Spleen (tissue), 11 donors: ENCODE measurements around the gene MBD1. TPM values are rescaled to one million over a fixed set of nuclear protein-coding genes. Genes with fewer than 3 reads are reported as not detected.

Experiments used
- DNase-seq: peaks from one replicate; pipeline ENCODE4 v3.0.0-alpha.2; 2020
- H3K27ac ChIP-seq, 8 donors: fragments of 200-600 bp; sonication (generic) in 7 of 8; 1 replicate in 4 of 8; 2 replicates in 4 of 8; pipeline versions ENCODE4 v1.5.0 to v1.8.0; 2016 to 2021; ENCODE audit warnings: inconsistent platforms in 4 of 8, mild to moderate bottlenecking in 4 of 8, moderate library complexity in 1 of 8
- H3K27me3 ChIP-seq, 7 donors: fragments of 200-600 bp; sonication (generic) in 6 of 7; replicated peaks in 1 of 7; 1 replicate in 4 of 7; 2 replicates in 3 of 7; pipeline versions ENCODE4 v1.5.0 to v1.8.0; 2016 to 2021; ENCODE audit warnings: inconsistent platforms in 3 of 7, mild to moderate bottlenecking in 1 of 7
- H3K36me3 ChIP-seq, 6 donors: fragments of 200-600 bp; sonication (generic) in 5 of 6; 1 replicate in 4 of 6; 2 replicates in 2 of 6; pipeline versions ENCODE4 v1.5.0 to v1.8.0; 2016 to 2021; ENCODE audit warnings: inconsistent platforms in 2 of 6
- H3K4me1 ChIP-seq, 6 donors: fragments of 200-600 bp; sonication (generic) in 5 of 6; 1 replicate in 3 of 6; 2 replicates in 3 of 6; pipeline versions ENCODE4 v1.5.0 to v1.8.0; 2016 to 2021; ENCODE audit warnings: inconsistent platforms in 3 of 6
- H3K4me3 ChIP-seq, 8 donors: fragments of 200-600 bp; sonication (generic) in 7 of 8; 1 replicate in 4 of 8; 2 replicates in 4 of 8; pipeline versions ENCODE4 v1.5.0 to v1.8.0; 2016 to 2021; ENCODE audit warnings: inconsistent platforms in 4 of 8, mild to moderate bottlenecking in 4 of 8, moderate library complexity in 2 of 8
- H3K9me3 ChIP-seq, 8 donors: fragments of 200-600 bp; sonication (generic) in 7 of 8; 1 replicate in 4 of 8; 2 replicates in 4 of 8; pipeline versions ENCODE4 v1.5.0 to v1.8.0; 2016 to 2021; ENCODE audit warnings: inconsistent platforms in 4 of 8
- POLR2A ChIP-seq, 3 donors: fragments of 450-650 bp; IDR thresholded peaks; one replicate each; pipeline ENCODE4 v1.5.1; 2017; ENCODE audit warnings: antibody characterized with exemption in 3 of 3, mild to moderate bottlenecking in 1 of 3
- POLR2AphosphoS5 ChIP-seq, 3 donors: sonication (generic); formaldehyde crosslinking; IDR thresholded peaks; one replicate each; pipeline ENCODE4 v1.5.1; 2017; ENCODE audit warnings: antibody characterized with exemption in 3 of 3
- WGBS, 5 donors: extraction: QIAGEN DNeasy Blood & Tissue Kit in 3 of 5; methylation state at CpG; one replicate each; pipeline versions ENCODE4 v1.1.5 to v1.1.7; 2013 to 2018; 5-methylcytosine and 5-hydroxymethylcytosine counted together
- intact Hi-C: fragments of 100-400 bp; cut with DNase I; formaldehyde crosslinking; loops from one replicate; pipeline ENCODE4 v1.15.0; 2023; ENCODE audit warnings: low total_unique reads
- polyA plus RNA-seq, 3 donors: library from polyadenylated mRNA; stranded (reverse); fragments of 200-250 nt; gene quantifications; one replicate each; pipeline ENCODE4 v1.2.1, GENCODE V29; 2013
- total RNA-seq, 7 donors: library from RNA; depleted of rRNA in 3 of 7; stranded (reverse); fragments of >200 nt in 3 of 7; fragmentation: NEBNext Ultra II Directional in 4 of 7; extraction: Animal tissue kit (Norgen Biotek cat#: 25700) in 4 of 7; gene quantifications; one replicate each; pipeline versions ENCODE4 v1.1.0 to v1.2.1, GENCODE V29; 2016 to 2021
- TF ChIP-seq, protein P1 (sequence below), 11 experiments: fragments of 200-600 bp in 7 of 11; fragments of 450-650 bp in 4 of 11; sonication (generic) in 4 of 11; IDR thresholded peaks in 8 of 11; conservative IDR thresholded peaks in 3 of 11; 1 replicate in 7 of 11; 2 replicates in 4 of 11; pipeline versions ENCODE4 v1.4.0 to v1.8.0; 2016 to 2021; ENCODE audit warnings: antibody characterized with exemption in 11 of 11, inconsistent platforms in 4 of 11, mild to moderate bottlenecking in 1 of 11
- donor health status: healthy with polysubstance abuse.
- donor health status: DM: no; HTN: no; CAD: no; lungs with moderate emphysema.
- donor health status: DM: no; HTN: no; CAD: no.
- donor health status: Bipolar disorder and iron deficiency.
- donor health status: healthy.
- donor health status: DM: no; HTN: no; CAD: no.
- donor health status: DM: yes; HTN: yes; CAD: no.

The MBD1 gene
- total and polyA plus RNA-seq, 10 donors = 22.2 to 137 (median 86.2) TPM

DNA sequence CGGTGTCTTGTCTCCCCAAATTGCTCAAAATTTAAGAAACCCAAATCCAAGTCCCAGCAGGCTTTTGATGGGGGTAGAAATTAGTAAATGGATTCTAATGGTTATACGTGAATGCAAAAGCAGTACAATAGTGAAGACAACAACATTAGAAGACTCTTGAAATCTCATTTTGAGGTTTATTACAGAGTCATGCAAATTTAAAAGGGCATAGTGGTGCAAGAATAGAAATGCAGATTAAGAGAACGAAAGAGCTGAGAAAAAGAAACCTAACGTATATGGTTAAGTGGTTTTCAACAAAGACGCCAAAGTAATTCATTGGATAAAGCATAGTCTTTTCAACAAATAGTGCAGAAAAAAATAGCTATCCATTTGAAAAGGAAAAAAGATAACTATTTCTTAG is 39.4 kb upstream of the MBD1 start:
- Histone ChIP-seq H3K9me3 (no peaks in the 10 kb centered on the region), H3K4me3 (no peak overlapping the region), H3K27ac (no peak overlapping the region), H3K36me3 (no peaks in the 10 kb centered on the region), H3K27me3 (no peaks in the 10 kb centered on the region), H3K4me1 (peaks cover 0 to 12% (median 3%) of the 10 kb centered on the region in 6 donors)
- intact Hi-C loops = no loop called here
- TF ChIP-seq, protein P1, sequence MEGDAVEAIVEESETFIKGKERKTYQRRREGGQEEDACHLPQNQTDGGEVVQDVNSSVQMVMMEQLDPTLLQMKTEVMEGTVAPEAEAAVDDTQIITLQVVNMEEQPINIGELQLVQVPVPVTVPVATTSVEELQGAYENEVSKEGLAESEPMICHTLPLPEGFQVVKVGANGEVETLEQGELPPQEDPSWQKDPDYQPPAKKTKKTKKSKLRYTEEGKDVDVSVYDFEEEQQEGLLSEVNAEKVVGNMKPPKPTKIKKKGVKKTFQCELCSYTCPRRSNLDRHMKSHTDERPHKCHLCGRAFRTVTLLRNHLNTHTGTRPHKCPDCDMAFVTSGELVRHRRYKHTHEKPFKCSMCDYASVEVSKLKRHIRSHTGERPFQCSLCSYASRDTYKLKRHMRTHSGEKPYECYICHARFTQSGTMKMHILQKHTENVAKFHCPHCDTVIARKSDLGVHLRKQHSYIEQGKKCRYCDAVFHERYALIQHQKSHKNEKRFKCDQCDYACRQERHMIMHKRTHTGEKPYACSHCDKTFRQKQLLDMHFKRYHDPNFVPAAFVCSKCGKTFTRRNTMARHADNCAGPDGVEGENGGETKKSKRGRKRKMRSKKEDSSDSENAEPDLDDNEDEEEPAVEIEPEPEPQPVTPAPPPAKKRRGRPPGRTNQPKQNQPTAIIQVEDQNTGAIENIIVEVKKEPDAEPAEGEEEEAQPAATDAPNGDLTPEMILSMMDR (IDR thresholded peaks at IDR 0.05 in 8 of 11, conservative IDR thresholded peaks at IDR 0.05 in 3 of 11) = no peak
- no peak for TF ChIP-seq POLR2A (IDR thresholded peaks at IDR 0.05)
- TF ChIP-seq POLR2AphosphoS5 (IDR thresholded peaks at IDR 0.05) = no peak
- 54 to 74% (median 63%) methylated on average over 5 of the region's 5 CpGs for WGBS, 5 donors
- no peak for DNase-seq

DNA sequence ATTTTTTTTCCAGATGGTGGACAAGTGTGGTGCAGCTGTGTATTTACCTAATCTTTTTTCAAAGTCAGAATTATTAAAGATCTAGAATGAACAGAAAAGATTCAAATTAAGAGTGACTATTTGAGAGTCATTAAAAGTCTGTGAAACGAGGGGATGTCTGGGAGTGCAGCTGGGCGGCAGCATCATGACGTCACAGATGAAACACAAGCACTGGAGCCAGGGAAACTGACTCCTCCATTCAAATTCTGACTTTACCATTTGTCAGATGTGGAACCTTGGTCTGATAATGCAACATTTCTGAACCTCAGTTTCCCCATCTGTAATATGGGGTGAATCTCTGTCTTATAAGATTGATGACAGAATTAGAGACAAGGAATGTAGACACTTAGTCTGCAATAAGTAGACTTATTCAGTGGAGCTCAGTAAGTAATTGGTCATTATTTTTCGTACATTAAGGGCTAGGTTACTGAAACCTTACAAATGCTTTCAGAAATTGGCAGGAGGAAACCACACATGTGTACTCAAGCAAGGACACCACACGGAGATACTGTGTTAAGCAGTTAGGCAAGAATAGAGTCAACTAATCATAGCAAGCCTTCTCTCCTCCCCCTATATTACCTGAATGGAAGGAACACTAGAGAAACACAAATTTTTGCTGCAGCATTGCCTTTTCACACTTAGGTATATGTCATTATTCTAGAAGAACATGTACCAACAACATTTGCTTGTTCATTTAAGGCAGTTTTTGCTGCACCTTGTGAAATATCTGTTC is 34.0 kb upstream of the MBD1 start:
- TF ChIP-seq POLR2AphosphoS5 (IDR thresholded peaks at IDR 0.05) (no peak), POLR2A (IDR thresholded peaks at IDR 0.05) (no peak)
- TF ChIP-seq, protein P1 (IDR thresholded peaks at IDR 0.05 in 8 of 11, conservative IDR thresholded peaks at IDR 0.05 in 3 of 11) = no peak
- no peaks in the 10 kb centered on the region for H3K27me3 ChIP-seq

DNA sequence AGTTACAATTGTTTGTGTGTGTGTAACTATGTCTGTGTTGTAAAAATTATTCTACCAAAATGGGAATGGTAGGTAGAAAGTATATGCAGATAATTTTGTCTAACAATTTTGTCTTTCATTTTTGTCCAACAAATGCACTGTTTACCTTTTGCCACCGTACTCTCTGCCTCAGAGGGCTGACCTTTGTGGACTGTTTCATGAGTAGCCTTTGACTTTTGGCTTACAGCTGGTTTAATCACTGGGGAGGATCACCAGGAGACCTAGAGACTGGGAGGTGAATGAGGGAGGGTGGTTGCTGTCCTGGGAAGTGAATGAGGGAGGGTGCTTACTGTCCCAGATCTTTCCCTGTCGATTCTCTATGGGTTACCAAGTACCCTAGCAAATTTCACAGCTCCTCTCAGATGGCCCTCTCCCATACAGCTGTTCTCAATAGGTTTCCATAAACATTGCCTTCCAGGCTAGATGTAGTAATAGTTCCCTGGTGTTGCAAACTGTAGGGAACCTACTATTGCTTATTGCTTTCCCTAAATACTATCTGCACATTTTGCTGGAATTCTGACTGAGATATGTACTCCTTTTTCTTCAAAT is 32.6 kb upstream of the MBD1 start:
- H3K4me1 ChIP-seq = peaks cover 0 to 47% (median 20%) of the 10 kb centered on the region in 6 donors
- no peaks in the 10 kb centered on the region for H3K9me3 ChIP-seq
- H3K4me3 ChIP-seq = no peak overlapping the region
- TF ChIP-seq POLR2AphosphoS5 (IDR thresholded peaks at IDR 0.05) = no peak
- no peak for TF ChIP-seq POLR2A (IDR thresholded peaks at IDR 0.05)
- TF ChIP-seq, protein P1 (IDR thresholded peaks at IDR 0.05 in 8 of 11, conservative IDR thresholded peaks at IDR 0.05 in 3 of 11) = no peak
- no peak for DNase-seq
- no peak overlapping the region for H3K27ac ChIP-seq
- no peaks in the 10 kb centered on the region for H3K36me3 ChIP-seq
- intact Hi-C loops = no loop called here
- no peaks in the 10 kb centered on the region for H3K27me3 ChIP-seq
- 51 to 64% (median 59%) methylated on average over 2 of the region's 2 CpGs for WGBS, 5 donors

More for the DNA sequence above, 34.0 kb upstream of the MBD1 start:
- intact Hi-C loops = no loop called here
- DNase-seq = no peak
- 51 to 61% (median 53%) methylated on average over 5 of the region's 5 CpGs for WGBS, 5 donors
- no peaks in the 10 kb centered on the region for H3K9me3 ChIP-seq
- H3K4me1 ChIP-seq = peaks cover 0 to 45% (median 19%) of the 10 kb centered on the region in 6 donors
- H3K36me3 ChIP-seq = no peaks in the 10 kb centered on the region
- peak overlapping the region in 1 of 8 donors; percentile 17 for H3K27ac ChIP-seq
- H3K4me3 ChIP-seq = no peak overlapping the region

DNA sequence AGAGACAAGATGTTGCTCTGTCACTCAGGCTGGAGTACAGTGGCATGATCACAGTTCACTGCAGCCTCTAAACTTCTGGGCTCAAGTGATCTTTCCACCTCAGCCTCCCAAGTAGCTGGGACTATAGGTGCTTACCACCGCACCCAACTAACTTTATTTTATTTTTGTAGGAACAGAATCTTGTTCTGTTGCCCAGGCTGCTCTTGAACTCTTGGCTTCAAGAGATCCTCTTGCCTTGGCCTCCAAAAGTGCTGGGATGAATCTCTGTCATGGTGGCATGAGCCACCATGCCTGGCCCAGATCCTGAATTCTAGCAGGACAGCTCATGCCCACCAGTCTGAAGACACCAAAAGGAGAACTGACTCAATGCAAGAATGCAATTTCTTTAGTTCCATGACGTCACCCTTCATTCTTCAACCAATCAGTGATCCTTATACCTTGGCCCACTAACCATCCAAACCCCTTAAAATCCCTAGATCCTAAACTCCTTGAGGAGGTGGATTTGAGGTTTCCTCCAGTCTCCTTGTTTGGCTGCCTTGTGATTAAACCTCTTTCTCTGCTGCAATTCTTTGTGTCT is 31.8 kb upstream of the MBD1 start:
- intact Hi-C loops = no loop called here
- WGBS, 5 donors = 61 to 77% (median 72%) methylated on average over 2 of the region's 2 CpGs
- no peaks in the 10 kb centered on the region for H3K9me3 ChIP-seq
- H3K4me1 ChIP-seq = peaks cover 0 to 56% (median 27%) of the 10 kb centered on the region in 6 donors
- DNase-seq = no peak
- no peaks in the 10 kb centered on the region for H3K27me3 ChIP-seq
- TF ChIP-seq POLR2AphosphoS5 (IDR thresholded peaks at IDR 0.05) (no peak), POLR2A (IDR thresholded peaks at IDR 0.05) (no peak)
- TF ChIP-seq, protein P1 (IDR thresholded peaks at IDR 0.05 in 8 of 11, conservative IDR thresholded peaks at IDR 0.05 in 3 of 11) = no peak
- H3K27ac ChIP-seq = peak overlapping the region in 3 of 8 donors; percentile 31 to 34 (median 33)
- H3K4me3 ChIP-seq = no peak overlapping the region
- H3K36me3 ChIP-seq = no peaks in the 10 kb centered on the region
